Vagina (tissue), 2 donors: ENCODE measurements around the gene SH3BGR. TPM values are rescaled to one million over a fixed set of nuclear protein-coding genes. Genes with fewer than 3 reads are reported as not detected.

ENCODE experiments used
- DNase-seq, 2 donors: peaks; one replicate each; pipeline ENCODE4 v3.0.0-alpha.2; 2017; ENCODE audit errors: extremely low spot score in 2 of 2
- H3K27ac ChIP-seq: fragments of 200-600 bp; sonication (generic); one replicate; pipeline ENCODE4 v1.5.1; 2019
- H3K27me3 ChIP-seq: fragments of 200-600 bp; sonication (generic); one replicate; pipeline ENCODE4 v1.5.1; 2019
- H3K36me3 ChIP-seq, 2 donors: fragments of 200-600 bp; sonication (generic); one replicate each; pipeline ENCODE4 v1.5.1; 2017 to 2019
- H3K4me1 ChIP-seq: fragments of 200-600 bp; sonication (generic); one replicate; pipeline ENCODE4 v1.5.1; 2019
- H3K4me3 ChIP-seq, 2 donors: fragments of 200-600 bp; sonication (generic); 1 replicate in 1 of 2; 2 replicates in 1 of 2; pipeline ENCODE4 v1.5.1; 2016 to 2019
- H3K9me3 ChIP-seq: fragments of 200-600 bp; sonication (generic); one replicate; pipeline ENCODE4 v1.5.1; 2019
- POLR2A ChIP-seq, 2 donors: fragments of 450-650 bp; IDR thresholded peaks; one replicate each; pipeline ENCODE4 v1.6.1; 2017; ENCODE audit warnings: antibody characterized with exemption in 2 of 2, mild to moderate bottlenecking in 2 of 2, moderate library complexity in 2 of 2
- POLR2AphosphoS5 ChIP-seq, 2 donors: sonication (generic); formaldehyde crosslinking; IDR thresholded peaks; one replicate each; pipeline ENCODE4 v1.9.0; 2017; ENCODE audit warnings: antibody characterized with exemption in 2 of 2, mild to moderate bottlenecking in 2 of 2, low read depth in 1 of 2; ENCODE audit not compliant: insufficient read depth in 1 of 2
- intact Hi-C: fragments of 100-400 bp; cut with DNase I; formaldehyde crosslinking; loops from one replicate; pipeline ENCODE4 v1.15.1; 2023
- total RNA-seq: library from RNA; depleted of rRNA; stranded (reverse); fragments of >200 nt; gene quantifications from one replicate; pipeline ENCODE4 v1.2.3, GENCODE V29; 2016
- TF ChIP-seq, protein P1 (sequence below), 3 experiments: fragments of 450-650 bp in 2 of 3; fragments of 200-600 bp in 1 of 3; sonication (generic) in 1 of 3; IDR thresholded peaks; one replicate each; pipeline ENCODE4 v1.5.1; 2017 to 2019; ENCODE audit warnings: antibody characterized with exemption in 3 of 3, mild to moderate bottlenecking in 2 of 3, moderate library complexity in 2 of 3

The SH3BGR gene
- total RNA-seq, 1 donor from 2014 or later = 1.2 TPM

DNA sequence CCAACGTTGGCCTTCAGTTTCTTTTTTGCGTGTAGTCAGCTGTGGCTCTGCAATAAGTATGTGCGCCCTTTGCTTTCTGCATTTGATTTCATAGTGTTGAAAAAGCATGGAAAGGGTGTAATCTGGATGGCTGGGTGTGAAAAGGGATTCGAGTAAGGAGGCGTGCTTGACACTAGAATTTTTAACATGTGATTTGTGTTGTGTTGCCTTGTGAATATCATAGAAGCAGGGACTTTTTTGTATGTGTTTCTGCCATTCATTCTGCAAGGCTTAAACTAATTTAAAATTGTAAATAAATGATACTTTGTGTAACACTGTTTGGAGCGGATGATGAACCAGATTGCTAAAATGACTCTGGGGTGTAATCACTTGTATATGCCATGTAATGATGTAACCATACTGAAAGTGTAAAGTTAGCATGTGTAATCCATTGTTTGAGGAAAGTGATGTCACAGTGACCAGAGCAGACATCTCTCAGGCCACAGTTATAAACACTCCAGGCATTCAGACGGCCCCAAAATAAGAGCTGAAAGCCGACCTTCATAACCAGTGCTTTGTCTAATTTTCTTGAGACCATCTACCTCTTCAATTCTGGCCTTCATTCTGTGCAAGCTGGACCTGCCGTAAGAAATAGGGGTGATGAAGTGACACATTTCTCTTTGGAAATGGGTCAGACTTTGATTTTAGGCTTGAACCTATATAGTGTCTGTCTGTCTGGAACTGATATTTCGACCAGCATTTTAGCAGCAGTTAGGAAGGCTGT, 618 bp downstream of the SH3BGR start:
- Histone ChIP-seq H3K36me3 (no peaks in the 10 kb centered on the region), H3K27me3 (no peaks in the 10 kb centered on the region), H3K4me1 (no peaks in the 10 kb centered on the region), H3K27ac (peak overlapping the region; percentile 17), H3K9me3 (no peaks in the 10 kb centered on the region), H3K4me3 (peak overlapping the region in 1 of 2 donors; percentile 13)
- intact Hi-C loops = no loop called here
- DNase-seq = no peak
- TF ChIP-seq POLR2A (IDR thresholded peaks at IDR 0.05) (no peak), POLR2AphosphoS5 (IDR thresholded peaks at IDR 0.05; ENCODE audit: insufficient read depth in 1 of 2, low read depth in 1 of 2) (no peak)
- TF ChIP-seq, protein P1, sequence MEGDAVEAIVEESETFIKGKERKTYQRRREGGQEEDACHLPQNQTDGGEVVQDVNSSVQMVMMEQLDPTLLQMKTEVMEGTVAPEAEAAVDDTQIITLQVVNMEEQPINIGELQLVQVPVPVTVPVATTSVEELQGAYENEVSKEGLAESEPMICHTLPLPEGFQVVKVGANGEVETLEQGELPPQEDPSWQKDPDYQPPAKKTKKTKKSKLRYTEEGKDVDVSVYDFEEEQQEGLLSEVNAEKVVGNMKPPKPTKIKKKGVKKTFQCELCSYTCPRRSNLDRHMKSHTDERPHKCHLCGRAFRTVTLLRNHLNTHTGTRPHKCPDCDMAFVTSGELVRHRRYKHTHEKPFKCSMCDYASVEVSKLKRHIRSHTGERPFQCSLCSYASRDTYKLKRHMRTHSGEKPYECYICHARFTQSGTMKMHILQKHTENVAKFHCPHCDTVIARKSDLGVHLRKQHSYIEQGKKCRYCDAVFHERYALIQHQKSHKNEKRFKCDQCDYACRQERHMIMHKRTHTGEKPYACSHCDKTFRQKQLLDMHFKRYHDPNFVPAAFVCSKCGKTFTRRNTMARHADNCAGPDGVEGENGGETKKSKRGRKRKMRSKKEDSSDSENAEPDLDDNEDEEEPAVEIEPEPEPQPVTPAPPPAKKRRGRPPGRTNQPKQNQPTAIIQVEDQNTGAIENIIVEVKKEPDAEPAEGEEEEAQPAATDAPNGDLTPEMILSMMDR (IDR thresholded peaks at IDR 0.05) = no peak

GRCh38 chr21:39452970-39453342, 1.2 kb downstream of the SH3BGR start:
- intact Hi-C loops = no loop called here
- TF ChIP-seq POLR2AphosphoS5 (IDR thresholded peaks at IDR 0.05; ENCODE audit: insufficient read depth in 1 of 2, low read depth in 1 of 2) (no peak), POLR2A (IDR thresholded peaks at IDR 0.05) (no peak)
- TF ChIP-seq, protein P1 (IDR thresholded peaks at IDR 0.05) = no peak
- no peak for DNase-seq
- H3K27ac ChIP-seq = no peak overlapping the region
- no peak overlapping the region for H3K4me3 ChIP-seq
- H3K9me3 ChIP-seq = no peaks in the 10 kb centered on the region
- H3K4me1 ChIP-seq = no peaks in the 10 kb centered on the region
- no peaks in the 10 kb centered on the region for H3K36me3 ChIP-seq
- H3K27me3 ChIP-seq = no peaks in the 10 kb centered on the region

DNA sequence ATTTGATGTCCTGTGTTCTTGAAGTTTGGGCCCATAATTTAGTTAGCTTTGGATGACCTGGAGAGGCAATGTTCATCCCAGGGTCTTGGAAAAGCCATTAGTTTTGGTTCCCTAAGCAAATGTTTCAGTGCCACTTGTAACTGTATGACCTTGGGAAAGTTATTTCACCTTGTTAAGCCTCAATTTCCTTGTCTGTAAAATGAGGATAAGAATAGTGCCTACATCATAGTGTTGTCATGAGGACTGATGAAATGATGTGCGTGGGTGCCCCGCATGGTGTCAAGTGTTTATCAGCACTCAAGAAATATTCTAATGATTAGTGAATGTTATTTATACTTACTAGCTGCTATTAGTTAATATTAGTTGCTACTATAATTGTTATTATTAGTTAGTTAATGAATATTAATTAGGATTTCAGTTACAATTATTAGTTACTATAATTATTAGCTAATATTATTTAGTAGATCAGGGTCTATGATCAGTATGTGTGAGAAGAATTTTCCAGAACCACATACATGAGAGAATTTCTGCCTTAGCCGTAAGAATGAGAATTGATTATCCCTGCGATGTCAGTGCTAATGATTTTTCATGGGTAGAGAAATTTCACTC, 1.9 kb downstream of the SH3BGR start:
- H3K27ac ChIP-seq = no peak overlapping the region

DNA sequence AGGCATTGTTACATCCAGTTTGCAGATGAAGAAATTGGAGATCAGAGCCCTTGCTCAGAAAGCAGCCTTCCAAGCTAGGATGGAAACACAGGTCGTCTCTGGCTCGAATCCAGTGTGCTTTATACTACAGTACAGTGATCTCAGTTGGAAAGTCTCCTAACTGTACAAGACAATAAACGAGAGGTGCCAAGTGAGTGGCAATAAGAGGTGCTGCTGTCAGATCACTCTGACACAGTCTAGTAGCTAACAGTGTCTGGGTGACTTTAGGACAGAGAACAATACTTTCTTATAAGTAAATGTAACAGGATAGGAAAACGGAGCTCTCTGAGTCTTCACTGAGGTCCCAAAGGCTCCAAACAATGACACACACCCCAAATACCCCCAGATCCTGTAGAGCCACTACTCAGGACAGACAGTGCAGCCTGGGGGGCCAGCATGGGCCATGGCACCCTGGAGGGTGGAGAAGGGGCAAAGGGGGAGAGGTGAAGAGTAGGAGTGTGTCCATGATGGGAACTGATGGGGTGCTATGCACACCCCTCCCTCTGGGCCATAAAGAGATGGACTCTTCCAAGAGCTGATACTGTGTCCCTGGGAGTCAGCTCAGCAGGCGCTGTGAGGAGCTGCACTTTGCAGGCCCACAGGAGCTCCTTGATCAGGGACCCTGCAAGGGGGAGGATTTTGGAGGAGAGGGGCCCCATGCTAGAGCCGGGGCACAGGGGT, 3.3 kb downstream of the SH3BGR start:
- Histone ChIP-seq H3K4me3 (no peak overlapping the region), H3K9me3 (no peaks in the 10 kb centered on the region), H3K36me3 (no peaks in the 10 kb centered on the region), H3K27me3 (no peaks in the 10 kb centered on the region), H3K27ac (no peak overlapping the region), H3K4me1 (no peaks in the 10 kb centered on the region)
- TF ChIP-seq, protein P1 (IDR thresholded peaks at IDR 0.05) = no peak
- TF ChIP-seq POLR2A (IDR thresholded peaks at IDR 0.05) (no peak), POLR2AphosphoS5 (IDR thresholded peaks at IDR 0.05; ENCODE audit: insufficient read depth in 1 of 2, low read depth in 1 of 2) (no peak)
- no peak for DNase-seq
- intact Hi-C loops = no loop called here

More for the DNA sequence above, 1.9 kb downstream of the SH3BGR start:
- Histone ChIP-seq H3K4me1 (no peaks in the 10 kb centered on the region), H3K36me3 (no peaks in the 10 kb centered on the region), H3K4me3 (no peak overlapping the region), H3K9me3 (no peaks in the 10 kb centered on the region), H3K27me3 (no peaks in the 10 kb centered on the region)
- TF ChIP-seq, protein P1 (IDR thresholded peaks at IDR 0.05) = no peak
- TF ChIP-seq POLR2A (IDR thresholded peaks at IDR 0.05) (no peak), POLR2AphosphoS5 (IDR thresholded peaks at IDR 0.05; ENCODE audit: insufficient read depth in 1 of 2, low read depth in 1 of 2) (no peak)
- intact Hi-C loops = no loop called here
- no peak for DNase-seq
